Adipocyte (in vitro differentiated cells): ENCODE measurements around the gene CLK3.

Experiments used
- DNase-seq: peaks from one replicate; pipeline ENCODE4 v3.0.0-alpha.2; 2015; ENCODE audit warnings: low read depth
- H3K27me3 ChIP-seq: replicated peaks from 2 replicates; pipeline ENCODE4 v1.7.0; 2013; ENCODE audit warnings: mild to moderate bottlenecking, low read length, moderate library complexity; ENCODE audit not compliant: control insufficient read depth, insufficient read depth
- H3K36me3 ChIP-seq: 2 replicates; pipeline ENCODE4 v1.7.0; 2013; ENCODE audit warnings: low read length, mild to moderate bottlenecking, moderate library complexity; ENCODE audit not compliant: control insufficient read depth, insufficient read depth, severe bottlenecking
- H3K4me1 ChIP-seq: 2 replicates; pipeline ENCODE4 v1.7.0; 2013; ENCODE audit warnings: mild to moderate bottlenecking, low read length, moderate library complexity; ENCODE audit not compliant: control insufficient read depth, insufficient read depth
- H3K4me3 ChIP-seq: 2 replicates; pipeline ENCODE4 v1.7.0; 2013; ENCODE audit warnings: mild to moderate bottlenecking, low read length, moderate library complexity
- H3K9ac ChIP-seq: 2 replicates; pipeline ENCODE4 v1.7.0; 2013; ENCODE audit warnings: mild to moderate bottlenecking, low read length, moderate library complexity
- H3K9me3 ChIP-seq: 2 replicates; pipeline ENCODE4 v1.7.0; 2013; ENCODE audit warnings: mild to moderate bottlenecking, low read length, moderate library complexity; ENCODE audit not compliant: control insufficient read depth

Gene CLK3

DNA sequence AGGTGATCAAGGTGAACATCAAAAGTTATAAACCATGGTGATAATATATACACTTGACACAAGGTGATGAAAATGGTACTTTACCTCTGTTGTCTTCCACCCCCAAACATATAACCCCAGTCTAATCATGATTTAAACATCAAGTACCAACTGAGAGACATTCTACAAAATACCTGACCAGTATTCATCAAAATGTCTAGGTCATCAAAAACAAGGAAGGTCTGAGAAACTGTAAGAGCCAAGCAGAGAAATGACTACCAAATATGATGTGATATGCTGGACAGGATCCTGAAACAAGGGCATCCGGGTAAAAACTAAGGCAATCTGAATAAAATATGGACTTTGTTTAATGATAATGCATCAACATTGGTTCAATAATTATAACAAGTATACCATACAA lies 52.3 kb downstream of the CLK3 start:
- H3K4me3 ChIP-seq: no peak overlapping the region
- DNase-seq: no peak
- H3K36me3 ChIP-seq: peaks cover 31% of the 10 kb centered on the region
- H3K9me3 ChIP-seq: no peaks in the 10 kb centered on the region
- H3K27me3 ChIP-seq: no peaks in the 10 kb centered on the region
- peaks cover 25% of the 10 kb centered on the region for H3K4me1 ChIP-seq
- H3K9ac ChIP-seq: no peak overlapping the region

DNA sequence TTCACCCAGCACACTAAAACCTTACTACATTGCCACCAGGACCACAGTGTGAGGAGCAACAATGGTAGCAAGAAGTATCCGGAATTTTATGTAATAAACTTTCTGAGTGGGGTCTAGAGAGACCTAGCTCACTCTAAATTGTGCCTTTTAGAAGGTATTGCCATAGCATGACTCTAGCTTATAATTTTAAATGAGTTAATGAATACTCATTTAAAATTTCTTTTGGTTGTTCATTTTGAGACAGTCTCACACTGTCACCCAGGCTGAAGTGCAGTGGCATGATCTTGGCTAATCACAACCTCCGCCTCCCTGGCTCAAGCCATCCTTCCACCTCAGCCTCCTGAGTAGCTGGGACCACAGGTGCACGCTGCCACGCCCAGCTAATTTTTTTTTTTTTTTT lies 54.0 kb downstream of the CLK3 start:
- no peaks in the 10 kb centered on the region for H3K9me3 ChIP-seq
- no peak for DNase-seq
- no peaks in the 10 kb centered on the region for H3K27me3 ChIP-seq
- H3K9ac ChIP-seq: no peak overlapping the region
- no peak overlapping the region for H3K4me3 ChIP-seq
- H3K4me1 ChIP-seq: peaks cover 10% of the 10 kb centered on the region
- H3K36me3 ChIP-seq: peaks cover 41% of the 10 kb centered on the region

DNA sequence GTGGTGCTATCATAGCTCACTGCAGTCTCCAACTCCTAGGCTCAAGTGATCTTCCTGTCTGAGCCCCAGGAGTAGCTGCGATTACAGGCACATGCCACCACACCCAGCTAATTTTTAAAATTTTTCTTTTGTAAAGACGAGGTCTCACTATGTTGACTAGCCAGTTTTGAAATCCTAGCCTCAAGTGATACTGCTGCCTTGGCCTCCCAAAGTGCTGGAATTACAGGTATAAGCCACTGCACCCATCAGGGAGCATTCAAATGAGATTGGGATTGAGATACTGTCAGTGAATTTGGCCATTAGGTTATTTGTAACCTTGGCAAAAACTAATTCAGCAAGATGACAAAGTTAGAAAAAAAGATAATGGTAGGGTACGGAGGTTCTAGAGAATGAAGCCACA lies 58.5 kb downstream of the CLK3 start:
- no peak for DNase-seq
- H3K36me3 ChIP-seq: peaks cover 38% of the 10 kb centered on the region
- no peaks in the 10 kb centered on the region for H3K9me3 ChIP-seq

DNA sequence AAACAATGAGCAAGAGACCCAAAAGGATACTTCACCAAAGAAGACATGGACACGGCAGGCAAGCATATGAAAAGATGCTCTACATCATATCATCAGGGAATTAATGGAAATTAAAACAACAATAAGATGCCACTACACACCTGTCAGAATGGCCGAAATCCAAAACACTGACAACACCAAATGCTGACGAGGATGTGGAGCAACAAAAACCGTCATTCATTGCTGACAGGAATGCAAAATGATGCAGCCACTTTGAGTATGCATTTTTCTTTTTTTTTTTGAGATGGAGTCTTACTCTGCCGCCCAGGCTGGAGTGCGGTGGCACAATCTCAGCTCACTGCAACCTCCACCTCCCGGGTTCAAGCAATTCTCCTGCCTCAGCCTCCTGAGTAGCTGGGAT lies 61.2 kb downstream of the CLK3 start:
- peaks cover 4% of the 10 kb centered on the region for H3K4me1 ChIP-seq
- no peaks in the 10 kb centered on the region for H3K27me3 ChIP-seq
- no peaks in the 10 kb centered on the region for H3K9me3 ChIP-seq
- H3K9ac ChIP-seq: no peak overlapping the region
- H3K36me3 ChIP-seq: peaks cover 19% of the 10 kb centered on the region
- H3K4me3 ChIP-seq: no peak overlapping the region
- DNase-seq: no peak

More for the DNA sequence above, 58.5 kb downstream of the CLK3 start:
- no peak overlapping the region for H3K4me3 ChIP-seq
- no peak overlapping the region for H3K9ac ChIP-seq
- H3K4me1 ChIP-seq: no peaks in the 10 kb centered on the region
- no peaks in the 10 kb centered on the region for H3K27me3 ChIP-seq
